ENCODE measurements around the gene ADAMTS14.
"Not testable (repeated sequence)": the region's sequence is repeated elsewhere in the genome, so short reads cannot be mapped to it uniquely, and the experiment has no call there.

Gene ADAMTS14

GRCh38 chr10:70768026-70768685, 95.8 kb downstream of the ADAMTS14 start:
- not testable (repeated sequence) for H3K9ac ChIP-seq (ENCODE audit: low read length in 5 of 5); H3K27me3 ChIP-seq (ENCODE audit: control insufficient read depth in 5 of 5, insufficient read depth in 4 of 5, low read length in 5 of 5); H3K27ac ChIP-seq (ENCODE audit: low read depth, low read length); H3K4me1 ChIP-seq (ENCODE audit: control insufficient read depth in 5 of 5, insufficient read depth in 5 of 5, low read length in 5 of 5); H3K36me3 ChIP-seq (ENCODE audit: control insufficient read depth in 5 of 5, insufficient read depth in 5 of 5, low read length in 5 of 5); H3K9me3 ChIP-seq (ENCODE audit: control insufficient read depth in 5 of 5, low read length in 5 of 5); H3K4me3 ChIP-seq (ENCODE audit: low read depth in 1 of 5, low read length in 5 of 5)

DNA sequence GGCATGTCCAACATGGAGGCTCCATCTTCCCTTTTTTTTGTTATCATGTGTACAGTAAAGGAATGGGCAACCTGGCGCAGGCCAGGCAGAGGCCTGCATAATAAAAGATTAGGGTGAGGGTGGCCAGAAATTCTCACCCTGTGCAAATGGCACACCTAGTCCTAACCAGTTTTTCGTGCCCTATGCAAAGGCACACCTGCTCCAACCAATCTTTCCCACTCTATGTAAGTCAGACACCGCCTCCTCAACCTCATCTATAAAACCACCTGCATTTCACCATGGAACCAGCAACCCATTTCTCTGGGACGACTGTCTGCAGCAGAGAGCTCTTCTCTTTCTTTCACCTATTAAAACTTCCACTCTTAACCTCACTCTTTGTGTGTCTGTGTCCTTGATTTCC, 96.8 kb downstream of the ADAMTS14 start:
- no peak overlapping the region for H3K9ac ChIP-seq (ENCODE audit: low read length in 5 of 5)
- no peaks in the 10 kb centered on the region for H3K36me3 ChIP-seq (ENCODE audit: control insufficient read depth in 5 of 5, insufficient read depth in 5 of 5, low read length in 5 of 5)
- H3K27ac ChIP-seq (ENCODE audit: low read depth, low read length): no peak overlapping the region
- H3K4me3 ChIP-seq (ENCODE audit: low read depth in 1 of 5, low read length in 5 of 5): no peak overlapping the region
- H3K9me3 ChIP-seq (ENCODE audit: control insufficient read depth in 5 of 5, low read length in 5 of 5): peaks cover 0 to 7% (median 3%) of the 10 kb centered on the region in 5 donors
- no peaks in the 10 kb centered on the region for H3K27me3 ChIP-seq (ENCODE audit: control insufficient read depth in 5 of 5, insufficient read depth in 4 of 5, low read length in 5 of 5)
- no peaks in the 10 kb centered on the region for H3K4me1 ChIP-seq (ENCODE audit: control insufficient read depth in 5 of 5, insufficient read depth in 5 of 5, low read length in 5 of 5)

DNA sequence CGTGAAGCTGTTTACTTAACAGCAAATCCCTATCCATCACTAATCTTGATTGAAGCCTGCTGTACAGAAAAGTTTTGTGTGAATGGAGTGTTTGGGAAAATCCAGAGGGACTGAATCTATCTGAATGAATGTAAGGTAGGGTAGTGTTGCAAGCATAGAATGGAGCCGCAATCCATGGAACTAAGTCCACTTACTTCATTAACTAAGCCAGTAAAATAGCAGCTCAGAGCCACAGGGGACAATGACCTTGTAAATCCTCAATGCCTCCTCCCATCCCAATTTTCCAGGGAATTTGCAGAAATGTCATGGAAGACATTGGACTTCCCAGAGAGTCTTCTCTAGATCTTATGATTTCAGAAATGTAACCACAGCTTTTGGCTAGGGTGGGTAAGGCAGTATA, 97.7 kb downstream of the ADAMTS14 start:
- Histone ChIP-seq H3K36me3 (ENCODE audit: control insufficient read depth in 5 of 5, insufficient read depth in 5 of 5, low read length in 5 of 5) (no peaks in the 10 kb centered on the region), H3K27ac (ENCODE audit: low read depth, low read length) (no peak overlapping the region), H3K27me3 (ENCODE audit: control insufficient read depth in 5 of 5, insufficient read depth in 4 of 5, low read length in 5 of 5) (no peaks in the 10 kb centered on the region), H3K9ac (ENCODE audit: low read length in 5 of 5) (no peak overlapping the region), H3K4me3 (ENCODE audit: low read depth in 1 of 5, low read length in 5 of 5) (no peak overlapping the region), H3K9me3 (ENCODE audit: control insufficient read depth in 5 of 5, low read length in 5 of 5) (peaks cover 0 to 7% (median 3%) of the 10 kb centered on the region in 5 donors), H3K4me1 (ENCODE audit: control insufficient read depth in 5 of 5, insufficient read depth in 5 of 5, low read length in 5 of 5) (no peaks in the 10 kb centered on the region)

GRCh38 chr10:70770516-70770915, 98.2 kb downstream of the ADAMTS14 start:
- not testable (repeated sequence) for H3K4me3 ChIP-seq (ENCODE audit: low read depth in 1 of 5, low read length in 5 of 5); H3K9ac ChIP-seq (ENCODE audit: low read length in 5 of 5); H3K27me3 ChIP-seq (ENCODE audit: control insufficient read depth in 5 of 5, insufficient read depth in 4 of 5, low read length in 5 of 5); H3K9me3 ChIP-seq (ENCODE audit: control insufficient read depth in 5 of 5, low read length in 5 of 5); H3K36me3 ChIP-seq (ENCODE audit: control insufficient read depth in 5 of 5, insufficient read depth in 5 of 5, low read length in 5 of 5); H3K4me1 ChIP-seq (ENCODE audit: control insufficient read depth in 5 of 5, insufficient read depth in 5 of 5, low read length in 5 of 5); H3K27ac ChIP-seq (ENCODE audit: low read depth, low read length)

- H3K9me3 ChIP-seq (ENCODE audit: control insufficient read depth in 5 of 5, low read length in 5 of 5): no peaks in the 10 kb centered on the region
- H3K4me3 ChIP-seq (ENCODE audit: low read depth in 1 of 5, low read length in 5 of 5): no peak overlapping the region
- H3K36me3 ChIP-seq (ENCODE audit: control insufficient read depth in 5 of 5, insufficient read depth in 5 of 5, low read length in 5 of 5): no peaks in the 10 kb centered on the region
- H3K9ac ChIP-seq (ENCODE audit: low read length in 5 of 5): no peak overlapping the region
- no peaks in the 10 kb centered on the region for H3K4me1 ChIP-seq (ENCODE audit: control insufficient read depth in 5 of 5, insufficient read depth in 5 of 5, low read length in 5 of 5)
- H3K27me3 ChIP-seq (ENCODE audit: control insufficient read depth in 5 of 5, insufficient read depth in 4 of 5, low read length in 5 of 5): peaks cover 0 to 3% (median 0%) of the 10 kb centered on the region in 5 donors
- H3K27ac ChIP-seq (ENCODE audit: low read depth, low read length): no peak overlapping the region
These were observed 99.2 kb downstream of the ADAMTS14 start for GRCh38 chr10:70771311-70772194.

DNA sequence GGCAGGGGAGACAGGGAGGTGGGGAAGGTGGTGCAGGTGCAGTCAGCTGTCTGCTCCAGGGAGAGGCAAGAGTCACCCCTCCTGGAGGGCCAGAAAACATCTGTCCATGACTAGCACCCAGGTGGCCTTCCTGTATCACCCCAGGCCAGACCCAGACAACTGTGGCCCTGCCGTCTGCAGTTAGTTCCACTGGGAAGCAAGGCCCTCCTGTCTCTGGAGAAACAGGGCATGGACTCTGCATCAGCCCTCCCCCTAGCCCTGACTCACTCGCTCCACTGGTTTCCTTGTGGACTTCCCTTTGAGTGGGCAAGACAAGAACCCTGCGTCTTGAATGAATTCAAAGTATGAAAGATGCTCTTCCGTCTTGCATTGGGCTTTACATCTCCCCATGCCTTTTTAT, 100.3 kb downstream of the ADAMTS14 start:
- Histone ChIP-seq H3K4me3 (ENCODE audit: low read depth in 1 of 5, low read length in 5 of 5) (no peak overlapping the region), H3K9ac (ENCODE audit: low read length in 5 of 5) (no peak overlapping the region), H3K9me3 (ENCODE audit: control insufficient read depth in 5 of 5, low read length in 5 of 5) (no peaks in the 10 kb centered on the region), H3K27me3 (ENCODE audit: control insufficient read depth in 5 of 5, insufficient read depth in 4 of 5, low read length in 5 of 5) (peaks cover 0 to 3% (median 0%) of the 10 kb centered on the region in 5 donors), H3K27ac (ENCODE audit: low read depth, low read length) (no peak overlapping the region), H3K4me1 (ENCODE audit: control insufficient read depth in 5 of 5, insufficient read depth in 5 of 5, low read length in 5 of 5) (no peaks in the 10 kb centered on the region), H3K36me3 (ENCODE audit: control insufficient read depth in 5 of 5, insufficient read depth in 5 of 5, low read length in 5 of 5) (no peaks in the 10 kb centered on the region)

- Histone ChIP-seq H3K9ac (ENCODE audit: low read length in 5 of 5) (no peak overlapping the region), H3K9me3 (ENCODE audit: control insufficient read depth in 5 of 5, low read length in 5 of 5) (no peaks in the 10 kb centered on the region), H3K4me3 (ENCODE audit: low read depth in 1 of 5, low read length in 5 of 5) (no peak overlapping the region), H3K36me3 (ENCODE audit: control insufficient read depth in 5 of 5, insufficient read depth in 5 of 5, low read length in 5 of 5) (no peaks in the 10 kb centered on the region), H3K27me3 (ENCODE audit: control insufficient read depth in 5 of 5, insufficient read depth in 4 of 5, low read length in 5 of 5) (peaks cover 0 to 3% (median 0%) of the 10 kb centered on the region in 5 donors), H3K4me1 (ENCODE audit: control insufficient read depth in 5 of 5, insufficient read depth in 5 of 5, low read length in 5 of 5) (no peaks in the 10 kb centered on the region), H3K27ac (ENCODE audit: low read depth, low read length) (no peak overlapping the region)
These were observed 101.2 kb downstream of the ADAMTS14 start for GRCh38 chr10:70773461-70773860.

- Histone ChIP-seq H3K36me3 (ENCODE audit: control insufficient read depth in 5 of 5, insufficient read depth in 5 of 5, low read length in 5 of 5) (no peaks in the 10 kb centered on the region), H3K27me3 (ENCODE audit: control insufficient read depth in 5 of 5, insufficient read depth in 4 of 5, low read length in 5 of 5) (peaks cover 0 to 3% (median 0%) of the 10 kb centered on the region in 5 donors), H3K27ac (ENCODE audit: low read depth, low read length) (no peak overlapping the region), H3K4me3 (ENCODE audit: low read depth in 1 of 5, low read length in 5 of 5) (no peak overlapping the region), H3K4me1 (ENCODE audit: control insufficient read depth in 5 of 5, insufficient read depth in 5 of 5, low read length in 5 of 5) (peaks cover 0 to 7% (median 4%) of the 10 kb centered on the region in 5 donors), H3K9ac (ENCODE audit: low read length in 5 of 5) (no peak overlapping the region), H3K9me3 (ENCODE audit: control insufficient read depth in 5 of 5, low read length in 5 of 5) (no peaks in the 10 kb centered on the region)
These were observed 101.9 kb downstream of the ADAMTS14 start for GRCh38 chr10:70773965-70774809.

DNA sequence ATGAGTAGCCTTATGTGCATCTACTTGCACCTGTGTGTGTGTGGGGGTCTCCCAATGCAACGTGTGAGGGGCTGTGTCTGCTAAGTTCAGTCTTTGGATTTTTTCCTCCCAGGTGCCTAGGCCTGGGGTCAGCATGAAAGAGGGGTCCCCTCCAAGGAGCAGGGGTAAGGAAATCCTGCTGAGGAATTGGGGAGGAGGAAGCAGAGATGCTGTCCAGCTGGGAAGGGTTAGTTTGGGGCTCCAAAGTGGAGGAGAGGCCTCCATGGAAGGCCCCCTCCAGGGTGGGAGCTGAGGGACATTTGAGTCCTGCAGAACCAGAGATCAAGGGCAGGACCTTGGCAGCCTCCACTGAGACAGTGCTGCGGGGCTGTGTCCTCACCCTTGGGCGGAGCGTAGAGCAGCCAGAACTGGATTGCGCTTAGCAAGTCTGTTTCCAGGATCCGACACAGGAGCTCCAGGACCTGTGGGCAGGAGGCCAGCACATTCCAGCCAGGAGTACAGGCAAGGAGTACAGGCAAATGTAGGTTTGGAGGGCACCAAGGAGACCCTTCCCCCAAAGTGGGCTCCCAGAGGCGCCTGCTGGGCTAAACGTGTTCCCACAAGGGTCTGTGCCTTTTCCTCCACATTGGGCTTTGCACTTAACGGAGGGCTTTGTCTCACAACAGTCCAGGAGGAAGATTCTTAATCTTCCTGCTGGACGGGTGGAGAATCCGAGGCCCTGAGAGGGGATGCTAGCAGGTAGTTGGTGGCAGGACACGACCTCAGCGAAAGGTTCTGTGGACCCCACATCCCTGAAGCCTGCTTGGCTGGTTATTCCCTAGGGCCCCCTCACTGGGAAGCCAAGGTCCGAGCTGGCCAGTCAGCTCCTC, 102.7 kb downstream of the ADAMTS14 start:
- Histone ChIP-seq H3K9me3 (ENCODE audit: control insufficient read depth in 5 of 5, low read length in 5 of 5) (no peaks in the 10 kb centered on the region), H3K4me3 (ENCODE audit: low read depth in 1 of 5, low read length in 5 of 5) (no peak overlapping the region), H3K4me1 (ENCODE audit: control insufficient read depth in 5 of 5, insufficient read depth in 5 of 5, low read length in 5 of 5) (peaks cover 2 to 15% (median 13%) of the 10 kb centered on the region in 5 donors), H3K9ac (ENCODE audit: low read length in 5 of 5) (no peak overlapping the region), H3K27ac (ENCODE audit: low read depth, low read length) (no peak overlapping the region), H3K36me3 (ENCODE audit: control insufficient read depth in 5 of 5, insufficient read depth in 5 of 5, low read length in 5 of 5) (no peaks in the 10 kb centered on the region), H3K27me3 (ENCODE audit: control insufficient read depth in 5 of 5, insufficient read depth in 4 of 5, low read length in 5 of 5) (peaks cover 0 to 3% (median 0%) of the 10 kb centered on the region in 5 donors)

Measured in subcutaneous abdominal adipose tissue (tissue), 5 donors.